ENCODE data around the gene DPP8.
"Not testable (repeated sequence)": the region's sequence is repeated elsewhere in the genome, so short reads cannot be mapped to it uniquely, and the experiment has no call there.

GRCh38 chr15:65549288-65549687, 31.8 kb upstream of the DPP8 start:
- not testable (repeated sequence) for TF ChIP-seq CTCF (IDR thresholded peaks at IDR 0.05; ENCODE audit: poor library complexity, severe bottlenecking); POLR2AphosphoS5 (IDR thresholded peaks at IDR 0.05); MXI1 (conservative IDR thresholded peaks at IDR 0.05; ENCODE audit: poor library complexity, severe bottlenecking); SMC3 (conservative IDR thresholded peaks at IDR 0.05; ENCODE audit: poor library complexity); TAF1 (IDR thresholded peaks at IDR 0.05; ENCODE audit: low read depth); RAD21 (conservative IDR thresholded peaks at IDR 0.05); EP300 (conservative IDR thresholded peaks at IDR 0.05; ENCODE audit: poor library complexity, severe bottlenecking); REST (IDR thresholded peaks at IDR 0.05; ENCODE audit: borderline replicate concordance)
